ENCODE results near the gene CLEC2D. TPM values are rescaled to one million over a fixed set of nuclear protein-coding genes. Genes with fewer than 3 reads are reported as not detected.

CLEC2D gene
- total RNA-seq, 1 donor from 2014 or later: 7.2 TPM

DNA sequence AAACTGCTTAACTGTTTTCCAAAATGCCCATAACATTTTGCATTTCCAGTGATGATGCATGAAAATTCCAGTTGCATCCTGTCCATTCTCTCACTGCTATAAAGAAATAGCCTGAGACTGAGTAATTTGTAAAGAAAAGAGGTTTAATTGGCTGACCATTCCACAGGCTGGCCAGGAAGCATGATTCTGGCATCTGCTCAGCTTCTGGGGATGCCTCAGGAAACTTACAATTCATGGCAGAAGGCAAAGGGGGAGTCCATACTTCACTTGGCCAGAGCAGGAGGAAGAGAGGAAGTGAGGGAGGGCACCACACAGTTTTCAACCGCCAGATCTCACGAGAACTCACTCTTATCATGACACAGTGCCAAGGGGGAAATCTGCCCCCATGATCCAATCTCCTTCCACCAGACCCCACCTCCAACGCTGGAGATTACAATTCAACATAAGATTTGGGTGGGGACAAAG, 18.2 kb upstream of the CLEC2D start:
- Mint-ChIP-seq H3K4me3 (ENCODE audit: unreplicated experiment) (no peak overlapping the region), H3K36me3 (ENCODE audit: unreplicated experiment) (no peaks in the 10 kb centered on the region), H3K9me3 (ENCODE audit: unreplicated experiment) (peaks cover 2% of the 10 kb centered on the region), H3K27me3 (ENCODE audit: unreplicated experiment) (no peaks in the 10 kb centered on the region), H3K27ac (ENCODE audit: unreplicated experiment) (no peak overlapping the region), H3K4me1 (ENCODE audit: low read depth, unreplicated experiment) (peaks cover 25% of the 10 kb centered on the region)
- no peak for TF ChIP-seq CTCF (IDR thresholded peaks at IDR 0.05; ENCODE audit: partially characterized antibody, unreplicated experiment)
- no peak for DNase-seq

GRCh38 chr12:9660046-9660445, 9.5 kb upstream of the CLEC2D start:
- Mint-ChIP-seq H3K4me1 (ENCODE audit: low read depth, unreplicated experiment) (no peaks in the 10 kb centered on the region), H3K27ac (ENCODE audit: unreplicated experiment) (no peak overlapping the region), H3K9me3 (ENCODE audit: unreplicated experiment) (no peaks in the 10 kb centered on the region), H3K27me3 (ENCODE audit: unreplicated experiment) (no peaks in the 10 kb centered on the region), H3K36me3 (ENCODE audit: unreplicated experiment) (no peaks in the 10 kb centered on the region), H3K4me3 (ENCODE audit: unreplicated experiment) (no peak overlapping the region)
- TF ChIP-seq CTCF (IDR thresholded peaks at IDR 0.05; ENCODE audit: partially characterized antibody, unreplicated experiment): no peak
- DNase-seq: no peak

GRCh38 chr12:9661720-9662119, 7.8 kb upstream of the CLEC2D start:
- H3K27ac Mint-ChIP-seq (ENCODE audit: unreplicated experiment): no peak overlapping the region
- no peak for DNase-seq
- H3K27me3 Mint-ChIP-seq (ENCODE audit: unreplicated experiment): no peaks in the 10 kb centered on the region
- no peaks in the 10 kb centered on the region for H3K4me1 Mint-ChIP-seq (ENCODE audit: low read depth, unreplicated experiment)
- H3K9me3 Mint-ChIP-seq (ENCODE audit: unreplicated experiment): no peaks in the 10 kb centered on the region
- H3K4me3 Mint-ChIP-seq (ENCODE audit: unreplicated experiment): no peak overlapping the region
- H3K36me3 Mint-ChIP-seq (ENCODE audit: unreplicated experiment): no peaks in the 10 kb centered on the region
- no peak for TF ChIP-seq CTCF (IDR thresholded peaks at IDR 0.05; ENCODE audit: partially characterized antibody, unreplicated experiment)

GRCh38 chr12:9662488-9662887, 7.0 kb upstream of the CLEC2D start:
- no peak overlapping the region for H3K27ac Mint-ChIP-seq (ENCODE audit: unreplicated experiment)
- H3K4me3 Mint-ChIP-seq (ENCODE audit: unreplicated experiment): no peak overlapping the region
- H3K4me1 Mint-ChIP-seq (ENCODE audit: low read depth, unreplicated experiment): no peaks in the 10 kb centered on the region
- TF ChIP-seq CTCF (IDR thresholded peaks at IDR 0.05; ENCODE audit: partially characterized antibody, unreplicated experiment): no peak
- no peaks in the 10 kb centered on the region for H3K36me3 Mint-ChIP-seq (ENCODE audit: unreplicated experiment)
- H3K9me3 Mint-ChIP-seq (ENCODE audit: unreplicated experiment): no peaks in the 10 kb centered on the region
- DNase-seq: no peak
- H3K27me3 Mint-ChIP-seq (ENCODE audit: unreplicated experiment): no peaks in the 10 kb centered on the region

DNA sequence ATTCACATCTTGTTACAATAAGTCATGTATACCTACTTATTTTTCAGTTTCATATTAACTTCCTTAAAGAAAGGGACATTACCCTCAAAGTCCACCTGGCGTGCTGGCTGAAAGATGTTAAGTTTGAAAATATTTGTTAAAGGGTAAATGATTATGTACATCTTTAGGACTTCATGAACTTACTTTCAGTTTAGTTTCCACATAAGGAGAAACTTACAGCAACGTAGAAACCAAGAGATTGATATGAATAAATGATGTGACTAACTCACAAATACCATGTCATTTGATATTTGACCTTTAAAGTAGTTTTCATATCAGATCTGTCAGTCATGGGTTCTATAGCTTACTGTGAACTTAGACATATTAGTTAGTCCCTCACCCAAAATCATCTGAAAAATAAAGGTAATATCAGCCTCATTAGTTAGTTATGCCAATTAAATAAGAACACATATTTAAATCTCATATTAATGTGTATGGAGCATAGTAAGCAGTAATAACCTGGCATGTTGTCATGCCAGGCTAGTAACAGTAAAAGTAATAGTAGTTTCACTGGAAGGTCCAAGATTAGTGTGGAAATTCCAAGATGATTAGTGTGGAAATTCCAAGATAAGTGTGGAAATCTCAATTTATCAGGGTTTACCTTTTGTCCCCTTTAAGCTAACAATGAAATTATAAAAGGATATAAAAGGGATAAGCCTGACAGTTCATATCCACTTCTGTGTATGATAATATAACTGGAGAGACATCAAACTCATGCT, 1.9 kb upstream of the CLEC2D start:
- Mint-ChIP-seq H3K36me3 (ENCODE audit: unreplicated experiment) (no peaks in the 10 kb centered on the region), H3K9me3 (ENCODE audit: unreplicated experiment) (peaks cover 2% of the 10 kb centered on the region), H3K27me3 (ENCODE audit: unreplicated experiment) (no peaks in the 10 kb centered on the region), H3K4me1 (ENCODE audit: low read depth, unreplicated experiment) (no peaks in the 10 kb centered on the region), H3K27ac (ENCODE audit: unreplicated experiment) (no peak overlapping the region), H3K4me3 (ENCODE audit: unreplicated experiment) (no peak overlapping the region)
- no peak for DNase-seq
- TF ChIP-seq CTCF (IDR thresholded peaks at IDR 0.05; ENCODE audit: partially characterized antibody, unreplicated experiment): no peak
